ENCODE measurements around the gene PLCL1.

GRCh38 chr2:197821550-197822289 lies 17.3 kb downstream of the PLCL1 start:
- no peak for TF ChIP-seq CTCF (IDR thresholded peaks at IDR 0.05 in 8 of 11, conservative IDR thresholded peaks at IDR 0.05 in 3 of 11)
- TF ChIP-seq POLR2AphosphoS5 (IDR thresholded peaks at IDR 0.05): no peak
- no peak for TF ChIP-seq POLR2A (IDR thresholded peaks at IDR 0.05)
